ENCODE data around the gene FRMD5. TPM values are rescaled to one million over a fixed set of nuclear protein-coding genes. Genes with fewer than 3 reads are reported as not detected.
A peak's percentile ranks its signal among the peaks of the same experiment; 100 is the strongest.

The FRMD5 gene
- total RNA-seq, 1 experiment from 2014 or later: 27.2 TPM

DNA sequence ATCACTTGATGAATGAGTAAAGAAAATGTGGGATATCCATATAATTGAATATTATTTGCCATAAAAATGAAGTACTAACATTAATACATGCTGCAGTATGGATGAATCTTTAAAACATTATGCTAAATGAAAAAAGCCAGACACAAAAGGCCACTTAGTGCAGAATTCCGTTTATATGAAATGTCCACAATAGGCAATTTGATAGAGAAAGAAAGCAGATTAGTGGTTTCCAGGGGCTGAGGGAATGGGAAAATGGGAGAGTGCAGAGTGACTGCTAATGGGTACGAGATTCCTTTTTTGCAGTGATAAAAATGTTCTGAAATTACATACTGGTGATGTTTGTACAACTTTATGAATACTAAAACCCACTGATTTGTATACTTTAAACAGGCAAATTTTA is 126.7 kb downstream of the FRMD5 start:
- intact Hi-C loops (cut with micrococcal nuclease): no loop called here
- H3K36me3 ChIP-seq (ENCODE audit: control insufficient read depth in 1 of 2, insufficient read depth in 2 of 2, low read length in 2 of 2): no peaks in the 10 kb centered on the region
- DNase-seq (ENCODE audit: low read depth, low spot score) (no peak), ATAC-seq (no peak)
- H3K27ac ChIP-seq (ENCODE audit: low read depth, low read length): no peak overlapping the region
- H3K9me2 ChIP-seq (ENCODE audit: insufficient read depth): no peaks in the 10 kb centered on the region
- peaks cover 4% of the 10 kb centered on the region; the same call in 1 of the 2 replicates for H4K20me1 ChIP-seq (ENCODE audit: insufficient read depth)
- ChIA-PET POLR2A (no interaction called here), CTCF (no interaction called here), RAD21 (ENCODE audit: low non-redundant PET in 1 of 2, low total read pairs in 2 of 2, uncharacterized antibody in 2 of 2, unreplicated experiment in 2 of 2) (no interaction called here)
- H3K4me2 ChIP-seq (ENCODE audit: low read length): no peak overlapping the region
- H3K9ac ChIP-seq (ENCODE audit: low read length): no peak overlapping the region
- H3K9me3 ChIP-seq (ENCODE audit: control insufficient read depth in 1 of 2, insufficient read depth in 1 of 2, low read depth in 1 of 2, low read length in 2 of 2): no peaks in the 10 kb centered on the region
- no peak overlapping the region for H3K4me3 ChIP-seq (replicated peaks in 1 of 2; ENCODE audit: low read depth in 1 of 2, low read length in 2 of 2)
- TF ChIP-seq TCF7L2 (IDR thresholded peaks at IDR 0.05; ENCODE audit: borderline replicate concordance, extremely low read depth, insufficient read depth, insufficient read length) (no peak), SIN3A (IDR thresholded peaks at IDR 0.05; ENCODE audit: low read depth) (no peak)
- no TSS peak for BruUV-seq (replicated peaks)
- H2AFZ ChIP-seq (ENCODE audit: low read depth, low read length, poor library complexity, severe bottlenecking): no peak overlapping the region
- H3K4me1 ChIP-seq (ENCODE audit: control insufficient read depth in 1 of 2, insufficient read depth in 2 of 2, low read length in 2 of 2): peaks cover 0 to 15% of the 10 kb centered on the region in 2 experiments; a peak in 3 of 4 replicates
- no peaks in the 10 kb centered on the region for H3K27me3 ChIP-seq (ENCODE audit: insufficient read depth, low read length)
- H3K79me2 ChIP-seq (ENCODE audit: insufficient read depth, low read length): peaks cover 51% of the 10 kb centered on the region

DNA sequence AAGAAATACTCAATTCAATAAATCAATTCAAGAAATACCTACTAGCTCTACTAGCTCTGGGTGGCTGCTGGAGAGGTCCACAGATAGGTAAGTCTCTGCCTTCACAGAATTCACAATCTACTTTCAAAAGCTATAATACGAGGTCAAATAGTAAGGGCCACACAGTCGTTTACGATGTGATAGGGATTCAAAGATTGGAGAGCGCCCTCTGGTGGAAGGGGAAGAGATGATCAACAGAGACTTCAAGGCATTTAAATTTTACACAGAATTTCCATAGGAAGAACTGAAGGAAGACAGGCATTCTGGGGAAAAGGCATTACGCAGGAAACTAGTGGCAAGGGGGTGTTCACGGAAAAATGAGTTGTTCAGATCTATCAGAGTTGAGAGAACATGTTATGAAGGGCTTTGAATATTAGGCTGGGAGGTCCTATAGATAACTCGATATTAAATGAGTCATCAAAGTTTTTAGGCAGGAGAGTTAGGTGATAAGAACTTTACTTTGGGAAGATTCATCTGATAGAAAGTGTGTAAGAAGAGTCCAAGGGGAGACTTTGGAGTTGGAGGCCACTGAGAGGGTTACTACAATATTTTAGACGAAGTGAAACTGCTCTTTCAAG is 128.8 kb downstream of the FRMD5 start:
- H3K4me1 ChIP-seq (ENCODE audit: control insufficient read depth in 1 of 2, insufficient read depth in 2 of 2, low read length in 2 of 2): peaks cover 0 to 15% of the 10 kb centered on the region in 2 experiments; a peak in 3 of 4 replicates
- H3K9me2 ChIP-seq (ENCODE audit: insufficient read depth): no peaks in the 10 kb centered on the region
- DNase-seq (ENCODE audit: low read depth, low spot score): peak; percentile 68
- ChIA-PET CTCF (interaction anchor here (0.6 to 1.8 kb wide), 20 partner anchors 8 to 184 kb away, joined by 3 to 7 read pairs (median 4); no protein-coding TSS in a partner anchor), RAD21 (ENCODE audit: low non-redundant PET in 1 of 2, low total read pairs in 2 of 2, uncharacterized antibody in 2 of 2, unreplicated experiment in 2 of 2) (interaction anchor here in 1 of 2 experiments (0.8 kb wide), 1 partner anchor 127 kb away, joined by 3 read pairs; no protein-coding TSS in a partner anchor), POLR2A (no interaction called here)
- BruUV-seq (replicated peaks): no TSS peak
- H3K27ac ChIP-seq (ENCODE audit: low read depth, low read length): no peak overlapping the region
- intact Hi-C loops (cut with micrococcal nuclease): loop anchor here (1.0 to 2.0 kb wide), 3 partner anchors 127 to 162 kb away; no protein-coding TSS in a partner anchor
- peaks cover 58% of the 10 kb centered on the region for H3K79me2 ChIP-seq (ENCODE audit: insufficient read depth, low read length)
- H3K27me3 ChIP-seq (ENCODE audit: insufficient read depth, low read length): no peaks in the 10 kb centered on the region
- peak overlapping the region; percentile 44 for H3K4me2 ChIP-seq (ENCODE audit: low read length)
- no peak overlapping the region; a peak in 1 of 4 replicates for H3K4me3 ChIP-seq (replicated peaks in 1 of 2; ENCODE audit: low read depth in 1 of 2, low read length in 2 of 2)
- no peaks in the 10 kb centered on the region for H3K9me3 ChIP-seq (ENCODE audit: control insufficient read depth in 1 of 2, insufficient read depth in 1 of 2, low read depth in 1 of 2, low read length in 2 of 2)
- H3K9ac ChIP-seq (ENCODE audit: low read length): peak overlapping the region; percentile 3; the same call in 1 of the 2 replicates
- H2AFZ ChIP-seq (ENCODE audit: low read depth, low read length, poor library complexity, severe bottlenecking): no peak overlapping the region
- H3K36me3 ChIP-seq (ENCODE audit: control insufficient read depth in 1 of 2, insufficient read depth in 2 of 2, low read length in 2 of 2): no peaks in the 10 kb centered on the region
- peaks cover 4% of the 10 kb centered on the region; the same call in 1 of the 2 replicates for H4K20me1 ChIP-seq (ENCODE audit: insufficient read depth)
- peak; percentile 93 for ATAC-seq
- TF ChIP-seq, protein P1, sequence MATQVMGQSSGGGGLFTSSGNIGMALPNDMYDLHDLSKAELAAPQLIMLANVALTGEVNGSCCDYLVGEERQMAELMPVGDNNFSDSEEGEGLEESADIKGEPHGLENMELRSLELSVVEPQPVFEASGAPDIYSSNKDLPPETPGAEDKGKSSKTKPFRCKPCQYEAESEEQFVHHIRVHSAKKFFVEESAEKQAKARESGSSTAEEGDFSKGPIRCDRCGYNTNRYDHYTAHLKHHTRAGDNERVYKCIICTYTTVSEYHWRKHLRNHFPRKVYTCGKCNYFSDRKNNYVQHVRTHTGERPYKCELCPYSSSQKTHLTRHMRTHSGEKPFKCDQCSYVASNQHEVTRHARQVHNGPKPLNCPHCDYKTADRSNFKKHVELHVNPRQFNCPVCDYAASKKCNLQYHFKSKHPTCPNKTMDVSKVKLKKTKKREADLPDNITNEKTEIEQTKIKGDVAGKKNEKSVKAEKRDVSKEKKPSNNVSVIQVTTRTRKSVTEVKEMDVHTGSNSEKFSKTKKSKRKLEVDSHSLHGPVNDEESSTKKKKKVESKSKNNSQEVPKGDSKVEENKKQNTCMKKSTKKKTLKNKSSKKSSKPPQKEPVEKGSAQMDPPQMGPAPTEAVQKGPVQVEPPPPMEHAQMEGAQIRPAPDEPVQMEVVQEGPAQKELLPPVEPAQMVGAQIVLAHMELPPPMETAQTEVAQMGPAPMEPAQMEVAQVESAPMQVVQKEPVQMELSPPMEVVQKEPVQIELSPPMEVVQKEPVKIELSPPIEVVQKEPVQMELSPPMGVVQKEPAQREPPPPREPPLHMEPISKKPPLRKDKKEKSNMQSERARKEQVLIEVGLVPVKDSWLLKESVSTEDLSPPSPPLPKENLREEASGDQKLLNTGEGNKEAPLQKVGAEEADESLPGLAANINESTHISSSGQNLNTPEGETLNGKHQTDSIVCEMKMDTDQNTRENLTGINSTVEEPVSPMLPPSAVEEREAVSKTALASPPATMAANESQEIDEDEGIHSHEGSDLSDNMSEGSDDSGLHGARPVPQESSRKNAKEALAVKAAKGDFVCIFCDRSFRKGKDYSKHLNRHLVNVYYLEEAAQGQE (IDR thresholded peaks at IDR 0.05; ENCODE audit: low read depth): no peak
- TF ChIP-seq YY1 (IDR thresholded peaks at IDR 0.05; ENCODE audit: extremely low read depth, insufficient replicate concordance, low read depth, low read length) (no peak), RAD21 (IDR thresholded peaks at IDR 0.05; ENCODE audit: low read depth) (peak; percentile 82), CBX3 (IDR thresholded peaks at IDR 0.05; ENCODE audit: low read depth) (peak; percentile 41; the same call in 1 of the 2 replicates)
- TF ChIP-seq, protein P2, sequence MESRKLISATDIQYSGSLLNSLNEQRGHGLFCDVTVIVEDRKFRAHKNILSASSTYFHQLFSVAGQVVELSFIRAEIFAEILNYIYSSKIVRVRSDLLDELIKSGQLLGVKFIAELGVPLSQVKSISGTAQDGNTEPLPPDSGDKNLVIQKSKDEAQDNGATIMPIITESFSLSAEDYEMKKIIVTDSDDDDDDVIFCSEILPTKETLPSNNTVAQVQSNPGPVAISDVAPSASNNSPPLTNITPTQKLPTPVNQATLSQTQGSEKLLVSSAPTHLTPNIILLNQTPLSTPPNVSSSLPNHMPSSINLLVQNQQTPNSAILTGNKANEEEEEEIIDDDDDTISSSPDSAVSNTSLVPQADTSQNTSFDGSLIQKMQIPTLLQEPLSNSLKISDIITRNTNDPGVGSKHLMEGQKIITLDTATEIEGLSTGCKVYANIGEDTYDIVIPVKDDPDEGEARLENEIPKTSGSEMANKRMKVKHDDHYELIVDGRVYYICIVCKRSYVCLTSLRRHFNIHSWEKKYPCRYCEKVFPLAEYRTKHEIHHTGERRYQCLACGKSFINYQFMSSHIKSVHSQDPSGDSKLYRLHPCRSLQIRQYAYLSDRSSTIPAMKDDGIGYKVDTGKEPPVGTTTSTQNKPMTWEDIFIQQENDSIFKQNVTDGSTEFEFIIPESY (IDR thresholded peaks at IDR 0.05; ENCODE audit: extremely low read depth, insufficient replicate concordance, low read length): no peak
- TF ChIP-seq, protein P3, sequence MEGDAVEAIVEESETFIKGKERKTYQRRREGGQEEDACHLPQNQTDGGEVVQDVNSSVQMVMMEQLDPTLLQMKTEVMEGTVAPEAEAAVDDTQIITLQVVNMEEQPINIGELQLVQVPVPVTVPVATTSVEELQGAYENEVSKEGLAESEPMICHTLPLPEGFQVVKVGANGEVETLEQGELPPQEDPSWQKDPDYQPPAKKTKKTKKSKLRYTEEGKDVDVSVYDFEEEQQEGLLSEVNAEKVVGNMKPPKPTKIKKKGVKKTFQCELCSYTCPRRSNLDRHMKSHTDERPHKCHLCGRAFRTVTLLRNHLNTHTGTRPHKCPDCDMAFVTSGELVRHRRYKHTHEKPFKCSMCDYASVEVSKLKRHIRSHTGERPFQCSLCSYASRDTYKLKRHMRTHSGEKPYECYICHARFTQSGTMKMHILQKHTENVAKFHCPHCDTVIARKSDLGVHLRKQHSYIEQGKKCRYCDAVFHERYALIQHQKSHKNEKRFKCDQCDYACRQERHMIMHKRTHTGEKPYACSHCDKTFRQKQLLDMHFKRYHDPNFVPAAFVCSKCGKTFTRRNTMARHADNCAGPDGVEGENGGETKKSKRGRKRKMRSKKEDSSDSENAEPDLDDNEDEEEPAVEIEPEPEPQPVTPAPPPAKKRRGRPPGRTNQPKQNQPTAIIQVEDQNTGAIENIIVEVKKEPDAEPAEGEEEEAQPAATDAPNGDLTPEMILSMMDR (IDR thresholded peaks at IDR 0.05 in 2 of 3, conservative IDR thresholded peaks at IDR 0.05 in 1 of 3; ENCODE audit: borderline replicate concordance in 1 of 3, insufficient read depth in 1 of 3, low read depth in 2 of 3, low read length in 2 of 3): peak; percentile 72 to 94 (median 78)
- TF ChIP-seq, protein P4, sequence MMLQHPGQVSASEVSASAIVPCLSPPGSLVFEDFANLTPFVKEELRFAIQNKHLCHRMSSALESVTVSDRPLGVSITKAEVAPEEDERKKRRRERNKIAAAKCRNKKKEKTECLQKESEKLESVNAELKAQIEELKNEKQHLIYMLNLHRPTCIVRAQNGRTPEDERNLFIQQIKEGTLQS (IDR thresholded peaks at IDR 0.05): no peak
